Measurements from ENCODE around the gene SLC2A8.

DNA sequence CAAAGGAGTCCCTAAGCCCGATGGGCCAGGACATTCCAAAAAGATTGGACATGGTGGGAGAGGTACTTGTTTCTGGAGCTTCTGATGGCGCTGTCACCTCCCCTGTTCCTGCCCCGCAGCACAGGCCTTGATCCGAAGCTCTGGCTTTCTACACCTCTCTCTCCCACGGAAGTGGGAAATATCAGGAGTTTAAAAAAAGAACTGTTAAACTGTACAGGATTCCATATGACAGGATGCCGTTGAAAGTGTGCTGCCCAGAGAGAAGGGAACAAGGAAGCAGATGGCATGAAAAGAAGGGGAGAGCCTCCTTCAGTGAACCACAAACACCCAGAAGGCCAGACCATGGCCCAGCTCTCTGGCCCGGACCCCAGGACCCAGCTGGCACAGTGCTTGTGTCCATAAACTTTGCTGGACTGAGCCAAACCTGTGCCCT, 26.8 kb upstream of the SLC2A8 start:
- TF ChIP-seq EZH2 (IDR thresholded peaks at IDR 0.05; ENCODE audit: low read length): no peak
- no peak for TF ChIP-seq CTCF (optimal IDR thresholded peaks at IDR 0.05 in 1 of 3, IDR thresholded peaks at IDR 0.05 in 1 of 3, conservative IDR thresholded peaks at IDR 0.05 in 1 of 3; ENCODE audit: extremely low read depth in 1 of 3, insufficient read depth in 2 of 3, low read length in 3 of 3)
